Measurements from ENCODE around the gene IDH1.

IDH1 gene

DNA sequence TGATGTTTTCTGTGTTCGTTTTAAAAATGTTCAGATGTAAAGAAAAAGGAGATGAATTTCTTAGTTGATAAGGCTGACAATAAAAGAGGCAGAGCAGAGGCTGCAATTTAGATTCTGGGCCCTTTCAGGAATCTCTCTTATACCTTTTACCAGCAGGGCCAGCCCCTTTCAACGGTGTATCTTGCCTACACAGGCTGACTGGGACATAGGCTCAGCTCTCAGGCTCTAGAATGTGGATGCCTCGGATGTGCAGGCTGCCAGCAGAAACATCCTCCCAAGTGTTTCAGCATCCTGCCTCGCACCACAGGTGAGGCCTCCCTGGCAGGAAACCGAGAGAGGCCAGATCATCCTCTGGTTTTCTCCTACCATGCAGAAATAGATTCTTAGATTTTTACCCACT lies 68.4 kb downstream of the IDH1 start:
- peaks cover 13% of the 10 kb centered on the region for H3K27me3 ChIP-seq (ENCODE audit: insufficient read depth, poor library complexity, severe bottlenecking)
- no peak overlapping the region for H3K27ac ChIP-seq (replicated peaks)
- DNase-seq (ENCODE audit: low read depth in 1 of 2, low spot score in 1 of 2) = no peak

More for the DNA sequence above, 68.4 kb downstream of the IDH1 start:
- TF ChIP-seq POLR2AphosphoS5 (IDR thresholded peaks at IDR 0.05; ENCODE audit: low read depth) (no peak), SPI1 (IDR thresholded peaks at IDR 0.05; ENCODE audit: borderline replicate concordance, low read depth) (no peak), GABPA (IDR thresholded peaks at IDR 0.05; ENCODE audit: low read depth) (no peak)
- TF ChIP-seq, protein P1, sequence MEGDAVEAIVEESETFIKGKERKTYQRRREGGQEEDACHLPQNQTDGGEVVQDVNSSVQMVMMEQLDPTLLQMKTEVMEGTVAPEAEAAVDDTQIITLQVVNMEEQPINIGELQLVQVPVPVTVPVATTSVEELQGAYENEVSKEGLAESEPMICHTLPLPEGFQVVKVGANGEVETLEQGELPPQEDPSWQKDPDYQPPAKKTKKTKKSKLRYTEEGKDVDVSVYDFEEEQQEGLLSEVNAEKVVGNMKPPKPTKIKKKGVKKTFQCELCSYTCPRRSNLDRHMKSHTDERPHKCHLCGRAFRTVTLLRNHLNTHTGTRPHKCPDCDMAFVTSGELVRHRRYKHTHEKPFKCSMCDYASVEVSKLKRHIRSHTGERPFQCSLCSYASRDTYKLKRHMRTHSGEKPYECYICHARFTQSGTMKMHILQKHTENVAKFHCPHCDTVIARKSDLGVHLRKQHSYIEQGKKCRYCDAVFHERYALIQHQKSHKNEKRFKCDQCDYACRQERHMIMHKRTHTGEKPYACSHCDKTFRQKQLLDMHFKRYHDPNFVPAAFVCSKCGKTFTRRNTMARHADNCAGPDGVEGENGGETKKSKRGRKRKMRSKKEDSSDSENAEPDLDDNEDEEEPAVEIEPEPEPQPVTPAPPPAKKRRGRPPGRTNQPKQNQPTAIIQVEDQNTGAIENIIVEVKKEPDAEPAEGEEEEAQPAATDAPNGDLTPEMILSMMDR (IDR thresholded peaks at IDR 0.05; ENCODE audit: insufficient read depth, low read length) = no peak
- TF ChIP-seq, protein P2, sequence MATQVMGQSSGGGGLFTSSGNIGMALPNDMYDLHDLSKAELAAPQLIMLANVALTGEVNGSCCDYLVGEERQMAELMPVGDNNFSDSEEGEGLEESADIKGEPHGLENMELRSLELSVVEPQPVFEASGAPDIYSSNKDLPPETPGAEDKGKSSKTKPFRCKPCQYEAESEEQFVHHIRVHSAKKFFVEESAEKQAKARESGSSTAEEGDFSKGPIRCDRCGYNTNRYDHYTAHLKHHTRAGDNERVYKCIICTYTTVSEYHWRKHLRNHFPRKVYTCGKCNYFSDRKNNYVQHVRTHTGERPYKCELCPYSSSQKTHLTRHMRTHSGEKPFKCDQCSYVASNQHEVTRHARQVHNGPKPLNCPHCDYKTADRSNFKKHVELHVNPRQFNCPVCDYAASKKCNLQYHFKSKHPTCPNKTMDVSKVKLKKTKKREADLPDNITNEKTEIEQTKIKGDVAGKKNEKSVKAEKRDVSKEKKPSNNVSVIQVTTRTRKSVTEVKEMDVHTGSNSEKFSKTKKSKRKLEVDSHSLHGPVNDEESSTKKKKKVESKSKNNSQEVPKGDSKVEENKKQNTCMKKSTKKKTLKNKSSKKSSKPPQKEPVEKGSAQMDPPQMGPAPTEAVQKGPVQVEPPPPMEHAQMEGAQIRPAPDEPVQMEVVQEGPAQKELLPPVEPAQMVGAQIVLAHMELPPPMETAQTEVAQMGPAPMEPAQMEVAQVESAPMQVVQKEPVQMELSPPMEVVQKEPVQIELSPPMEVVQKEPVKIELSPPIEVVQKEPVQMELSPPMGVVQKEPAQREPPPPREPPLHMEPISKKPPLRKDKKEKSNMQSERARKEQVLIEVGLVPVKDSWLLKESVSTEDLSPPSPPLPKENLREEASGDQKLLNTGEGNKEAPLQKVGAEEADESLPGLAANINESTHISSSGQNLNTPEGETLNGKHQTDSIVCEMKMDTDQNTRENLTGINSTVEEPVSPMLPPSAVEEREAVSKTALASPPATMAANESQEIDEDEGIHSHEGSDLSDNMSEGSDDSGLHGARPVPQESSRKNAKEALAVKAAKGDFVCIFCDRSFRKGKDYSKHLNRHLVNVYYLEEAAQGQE (IDR thresholded peaks at IDR 0.05; ENCODE audit: insufficient replicate concordance, low read depth) = no peak
- H3K4me3 ChIP-seq (replicated peaks; ENCODE audit: insufficient read depth, low read length) = no peak overlapping the region

All from HL-60 (cell line).